Activated CD4-positive, alpha-beta T cell treated with anti-CD3 and anti-CD28 coated beads, Interleukin-2, amount 50 U/mL, for 24 hours (primary cell): ENCODE measurements around the gene S100A14.

ENCODE experiments used
- DNase-seq, 2 donors: peaks; one replicate each; pipeline ENCODE4 v3.0.0-alpha.2; 2020; ENCODE audit warnings: low read depth in 1 of 2, low spot score in 1 of 2

Gene S100A14

GRCh38 chr1:153616917-153617311 is 789 bp upstream of the S100A14 start:
- DNase-seq, result no peak

DNA sequence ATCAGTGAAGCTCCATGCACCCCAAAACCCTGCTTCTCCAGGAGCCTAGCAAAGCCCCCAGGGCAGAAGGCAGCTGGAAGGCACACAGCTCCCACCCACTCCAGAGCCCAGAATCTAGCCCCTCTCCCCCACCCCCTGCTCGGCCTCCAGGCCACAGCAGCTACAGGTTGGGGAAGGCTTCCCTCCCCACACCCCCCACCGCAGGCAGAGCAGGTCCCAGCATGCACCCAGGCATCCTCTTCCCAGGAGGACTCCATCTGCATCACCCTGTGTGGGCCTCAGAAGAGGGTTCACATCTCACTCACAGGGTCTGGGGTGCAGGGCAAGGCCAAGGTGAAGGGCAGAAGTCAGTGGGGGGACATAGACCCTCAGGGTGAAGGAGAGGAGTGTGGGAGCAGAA is 719 bp downstream of the S100A14 start:
- DNase-seq, result no peak

DNA sequence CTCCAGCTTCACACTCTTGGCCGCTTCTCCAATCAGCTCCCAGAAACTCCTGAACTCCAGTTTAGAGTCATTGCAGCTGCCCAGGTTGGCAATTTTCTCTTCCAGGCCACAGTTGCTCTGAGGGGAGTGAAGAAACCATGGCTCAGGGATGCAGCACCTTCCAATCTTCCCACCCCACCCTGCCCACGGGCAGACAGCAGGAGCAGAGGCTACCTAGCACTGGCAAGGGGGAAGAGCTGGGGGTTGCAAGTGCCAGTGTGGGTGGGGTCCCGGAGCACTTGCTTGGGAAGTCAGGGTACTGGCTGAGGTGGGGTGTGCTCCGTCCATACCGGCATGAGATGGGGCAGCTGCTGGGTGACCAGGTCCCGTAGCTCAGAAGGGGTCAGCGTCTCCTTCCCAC is 1.2 kb downstream of the S100A14 start:
- DNase-seq, result no peak

DNA sequence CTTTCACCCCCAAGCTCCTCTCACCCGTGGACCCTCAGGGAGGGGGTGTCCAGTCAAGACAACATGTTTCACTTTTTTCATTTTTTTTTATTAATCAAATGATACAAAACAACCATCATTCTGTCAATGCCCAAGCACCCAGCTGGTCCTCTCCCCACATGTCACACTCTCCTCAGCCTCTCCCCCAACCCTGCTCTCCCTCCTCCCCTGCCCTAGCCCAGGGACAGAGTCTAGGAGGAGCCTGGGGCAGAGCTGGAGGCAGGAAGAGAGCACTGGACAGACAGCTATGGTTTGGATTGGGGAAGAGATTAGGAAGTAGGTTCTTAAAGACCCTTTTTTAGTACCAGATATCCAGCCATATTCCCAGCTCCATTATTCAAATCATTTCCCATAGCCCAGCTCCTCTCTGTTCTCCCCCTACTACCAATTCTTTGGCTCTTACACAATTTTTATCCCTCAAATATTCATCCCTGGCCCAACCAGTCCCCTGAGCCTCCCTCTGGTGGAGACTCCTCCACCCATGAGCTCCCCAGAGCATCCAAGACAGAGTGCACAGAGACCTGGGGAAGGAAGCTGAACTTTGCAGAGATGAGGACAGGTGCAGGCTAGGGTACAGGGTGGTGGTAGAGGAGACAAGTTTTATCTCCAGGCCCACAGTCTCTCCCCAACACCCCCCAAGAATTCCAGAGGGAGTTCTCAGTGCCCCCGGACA is 1.8 kb downstream of the S100A14 start:
- DNase-seq, result no peak

DNA sequence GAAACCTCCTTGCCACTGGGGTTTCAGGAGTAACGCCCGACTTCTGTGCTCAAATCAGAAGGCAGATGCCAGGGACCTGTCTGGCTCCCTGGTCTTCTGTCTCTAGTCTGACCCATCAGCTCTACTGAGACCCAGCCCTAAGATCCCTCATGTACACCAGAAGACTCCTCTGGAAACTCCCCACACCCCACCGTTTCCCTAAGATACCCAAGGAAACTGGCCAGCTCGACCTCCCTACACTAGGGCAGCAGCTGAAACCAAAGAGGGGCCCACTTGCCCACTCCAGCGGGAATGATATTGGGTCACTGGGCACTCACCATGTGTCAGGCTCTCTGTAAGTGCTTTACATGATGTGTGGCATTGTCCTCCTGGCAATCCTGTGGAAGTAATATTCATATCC is 2.7 kb downstream of the S100A14 start:
- no peak for DNase-seq

GRCh38 chr1:153612755-153613331 is 3.3 kb downstream of the S100A14 start, which contains the start of gene S100A16:
Gene S100A16 (minus strand): TSS chr1:153613137. CDS start chr1:153608151, 4,986 bp downstream.
- DNase-seq, result no peak

GRCh38 chr1:153612111-153612754 is 3.9 kb downstream of the S100A14 start:
- no peak for DNase-seq

DNA sequence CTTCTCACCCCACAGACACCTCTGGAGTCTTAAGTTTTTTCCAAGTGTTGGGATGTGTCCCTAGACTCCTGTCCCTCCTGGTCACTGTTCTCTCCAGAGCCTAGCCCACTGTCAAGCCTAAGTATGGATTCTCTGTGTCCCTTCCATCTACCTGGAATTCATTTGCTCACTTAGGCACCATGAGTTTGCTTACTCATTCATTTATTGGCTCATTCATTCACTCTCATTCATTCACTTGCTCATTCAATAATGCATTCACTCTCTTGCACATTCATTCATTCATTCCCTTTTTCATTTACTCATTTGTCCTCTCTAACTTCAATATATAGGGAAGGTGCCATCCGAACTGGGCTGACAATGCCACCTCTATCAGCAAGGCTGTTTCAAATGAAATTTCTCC is 4.8 kb downstream of the S100A14 start:
- DNase-seq, result no peak

DNA sequence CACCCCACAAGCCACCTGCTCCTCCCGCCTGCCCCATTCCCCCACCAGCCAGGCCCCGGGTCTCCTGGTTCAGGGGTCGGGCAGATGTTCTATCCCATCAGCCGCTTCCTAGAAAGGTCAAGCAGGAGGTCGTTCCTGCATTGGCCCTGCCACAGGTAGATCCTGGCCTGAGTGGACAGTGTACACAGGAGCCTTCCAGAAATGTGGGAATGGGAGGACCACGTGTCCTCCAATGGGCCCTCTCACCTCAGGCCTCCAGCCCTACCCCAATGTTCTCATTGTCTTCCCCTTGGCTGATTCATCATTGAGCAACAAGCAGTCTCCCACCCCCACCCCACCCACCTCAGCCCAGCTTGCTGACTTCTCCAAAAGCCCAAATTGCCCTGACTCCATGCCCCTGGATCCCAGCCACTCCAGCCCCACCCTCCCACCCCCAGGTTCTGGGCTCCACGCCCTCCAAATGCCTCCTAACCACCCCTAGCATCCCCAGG is 5.3 kb downstream of the S100A14 start:
- no peak for DNase-seq

DNA sequence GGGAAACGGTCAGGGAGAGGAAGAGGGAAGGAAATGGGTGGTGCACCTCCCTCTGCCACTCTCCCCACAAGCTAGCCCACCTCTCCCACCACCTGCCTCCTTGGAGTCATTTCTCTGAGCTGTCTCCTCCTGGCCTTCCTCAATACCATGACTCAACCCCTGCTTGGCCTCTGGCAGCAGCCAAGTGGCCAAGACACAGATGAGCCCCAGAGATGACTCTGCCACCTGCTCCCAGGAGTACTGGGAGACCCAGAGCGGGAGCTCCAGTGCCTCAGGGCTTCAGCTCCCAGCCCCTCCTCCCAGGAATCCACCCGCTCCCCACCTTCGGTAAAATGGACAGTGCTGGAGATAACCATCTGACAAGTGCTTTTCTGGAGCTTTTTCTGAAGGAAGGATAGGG is 5.8 kb downstream of the S100A14 start:
- no peak for DNase-seq

GRCh38 chr1:153609585-153609907 is 6.6 kb downstream of the S100A14 start:
- DNase-seq, result no peak

DNA sequence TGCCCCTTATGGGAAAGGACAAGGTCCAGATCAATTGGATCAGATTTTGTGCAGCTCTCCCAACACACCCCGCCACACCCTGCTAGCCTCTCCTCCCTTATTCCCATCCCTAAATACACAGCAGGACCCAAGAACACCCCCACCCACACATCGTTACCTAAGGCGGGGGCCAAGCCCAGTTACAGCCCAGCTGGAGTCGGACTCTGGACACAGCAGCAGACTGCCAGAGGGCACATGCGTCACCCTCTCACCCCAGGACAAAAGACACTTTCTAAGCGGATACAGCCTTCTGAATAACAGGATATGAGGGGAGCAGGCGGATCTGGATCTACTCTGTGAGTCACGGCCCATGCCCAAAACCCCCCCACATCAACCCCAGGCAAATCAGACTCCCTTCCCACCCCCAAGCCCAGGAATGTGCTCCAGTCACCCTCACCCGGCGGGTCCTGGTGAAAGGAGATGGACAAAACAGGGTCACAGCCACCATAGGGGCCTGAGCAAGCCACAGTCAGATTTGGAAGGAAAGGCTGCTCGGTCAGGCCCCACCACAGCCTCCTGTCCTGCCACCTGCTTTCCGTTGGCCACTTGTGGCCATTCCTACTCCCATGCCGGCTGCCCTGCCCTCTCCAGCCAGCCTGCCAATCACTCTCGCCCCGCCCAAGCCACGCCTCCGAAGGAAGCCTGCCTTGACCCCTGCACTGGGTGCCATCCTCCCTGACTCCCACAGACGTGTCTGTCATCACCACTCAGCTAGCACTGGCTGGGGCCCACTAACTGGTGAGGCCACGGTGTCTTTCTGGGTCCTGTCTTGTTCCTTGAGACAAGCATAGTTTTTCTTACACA is 7.2 kb downstream of the S100A14 start:
- no peak for DNase-seq

DNA sequence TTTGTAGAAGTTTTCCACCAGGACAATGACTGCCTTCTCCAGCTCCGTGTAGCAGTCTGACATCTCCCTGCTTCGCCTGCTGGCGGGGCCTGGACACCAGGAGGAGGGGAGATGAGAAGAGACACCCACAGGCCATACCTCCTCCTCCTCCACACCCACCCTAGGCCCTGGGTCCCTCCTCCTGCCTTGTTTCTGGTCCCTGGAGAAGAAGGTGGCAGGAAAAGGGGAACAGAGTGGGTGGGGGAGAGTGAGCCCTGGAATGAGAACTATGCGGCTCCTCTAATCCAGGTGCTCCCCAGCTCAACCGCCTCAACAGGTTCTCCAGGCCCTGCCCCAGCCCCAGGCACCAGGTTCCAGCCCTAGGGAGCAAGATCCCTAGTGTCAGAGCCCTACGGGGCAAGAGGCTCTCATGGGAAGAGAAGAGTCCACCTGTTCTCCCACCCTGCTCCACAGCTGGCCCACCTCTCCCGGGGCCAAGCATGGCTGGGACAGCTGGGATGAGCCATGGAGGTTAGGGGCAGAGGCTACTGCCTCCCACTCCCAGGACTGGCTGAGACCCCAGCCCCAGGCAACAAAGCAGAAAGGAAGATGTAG is 7.9 kb downstream of the S100A14 start:
- DNase-seq, result no peak

- DNase-seq, result no peak
Measured at GRCh38 chr1:153607381-153607780, 8.7 kb downstream of the S100A14 start.

DNA sequence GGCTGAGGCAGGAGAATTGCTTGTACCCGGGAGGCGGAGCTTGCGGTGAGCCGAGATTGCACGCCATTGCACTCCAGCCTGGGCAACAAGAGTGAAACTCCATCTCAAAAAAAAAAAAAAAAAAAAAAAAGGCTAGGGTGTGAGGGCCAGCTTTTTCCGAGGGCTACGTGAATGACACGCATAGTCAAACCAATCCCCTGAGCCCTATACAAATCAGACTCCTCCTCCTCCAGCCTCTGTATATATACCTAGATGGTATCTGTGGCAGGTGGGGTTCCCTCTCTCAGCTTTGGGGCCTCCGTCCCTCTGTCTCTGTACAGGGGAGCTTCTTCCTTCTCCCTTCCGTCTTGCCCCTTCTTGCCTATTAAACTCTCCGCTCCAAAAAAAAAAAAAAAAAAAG is 9.9 kb downstream of the S100A14 start:
- no peak for DNase-seq

GRCh38 chr1:153602749-153603148 is 13.4 kb downstream of the S100A14 start:
- no peak for DNase-seq

- no peak for DNase-seq
Measured at GRCh38 chr1:153599847-153600246, 16.3 kb downstream of the S100A14 start.

GRCh38 chr1:153598309-153599172 is 17.6 kb downstream of the S100A14 start:
- DNase-seq, result no peak

- no peak for DNase-seq
Measured at GRCh38 chr1:153597206-153597605, 18.9 kb downstream of the S100A14 start.

DNA sequence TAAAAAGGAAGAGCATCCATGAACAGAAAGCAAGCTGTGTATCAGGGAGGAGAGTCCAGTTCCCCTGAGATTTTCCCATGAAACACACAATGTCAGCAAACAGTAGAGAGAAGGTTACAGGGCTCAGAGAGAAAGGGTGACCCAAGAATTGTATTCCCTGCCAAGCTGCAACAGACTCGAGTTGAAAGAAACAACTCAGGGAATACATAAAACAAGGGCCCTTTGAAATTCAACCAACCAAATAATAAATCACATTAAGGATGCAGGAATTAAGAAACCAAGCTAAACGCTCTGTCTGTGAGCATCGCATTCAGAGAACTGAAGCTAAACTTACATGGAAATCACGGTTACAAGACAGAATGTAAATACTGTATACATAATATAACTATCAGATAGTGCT is 23.4 kb downstream of the S100A14 start:
- DNase-seq, result no peak
